HepG2 (cell line): ENCODE data around the gene CNNM4. TPM values are rescaled to one million over a fixed set of nuclear protein-coding genes. Genes with fewer than 3 reads are reported as not detected.
A peak's percentile ranks its signal among the peaks of the same experiment; 100 is the strongest.

Source experiments
- AGO1 ChIP-seq: fragments of 200-400 bp; formaldehyde crosslinking; IDR thresholded peaks from 2 replicates; pipeline ENCODE4 v1.6.1; 2017; ENCODE audit warnings: mild to moderate bottlenecking, low read depth, low read length, moderate library complexity; ENCODE audit not compliant: poor library complexity, severe bottlenecking
- FUBP1 ChIP-seq: sonication (generic); formaldehyde crosslinking; IDR thresholded peaks from 2 replicates; pipeline ENCODE4 v1.5.1; 2020; ENCODE audit warnings: missing genetic modification reagents, mild to moderate bottlenecking, borderline replicate concordance
- HNF4G ChIP-seq, 2 experiments: sonication (generic) in 1 of 2; formaldehyde crosslinking in 1 of 2; IDR thresholded peaks; 2 replicates each; pipeline versions ENCODE4 v1.4.0 to v1.6.1; 2011 to 2020; ENCODE audit warnings: borderline replicate concordance in 2 of 2, low read depth in 2 of 2, mild to moderate bottlenecking in 2 of 2, low read length in 1 of 2, missing genetic modification reagents in 1 of 2, moderate library complexity in 1 of 2
- KLF16 ChIP-seq, 2 experiments: sonication (generic) in 1 of 2; formaldehyde crosslinking in 1 of 2; IDR thresholded peaks; 2 replicates each; pipeline versions ENCODE4 v1.6.1 to v1.8.0; 2016 to 2023; ENCODE audit warnings: missing genetic modification reagents in 2 of 2, missing compliant biosample characterization in 1 of 2
- SRSF4 ChIP-seq: fragments of 200-400 bp; formaldehyde crosslinking; IDR thresholded peaks from one replicate; pipeline ENCODE4 v1.6.1; 2018; ENCODE audit warnings: mild to moderate bottlenecking, low read depth, low read length, moderate library complexity; ENCODE audit not compliant: poor library complexity, severe bottlenecking
- XRCC5 ChIP-seq: fragments of 200-400 bp; formaldehyde crosslinking; optimal IDR thresholded peaks from 2 replicates; pipeline ENCODE3; 2017; ENCODE audit warnings: mild to moderate bottlenecking, low read length
- ZNF143 ChIP-seq: sonication (generic); formaldehyde crosslinking; IDR thresholded peaks from 2 replicates; pipeline ENCODE4 v1.4.0; 2020; ENCODE audit warnings: missing genetic modification reagents
- ZNF282 ChIP-seq: fragments of 450-650 bp; IDR thresholded peaks from 2 replicates; pipeline ENCODE4 v1.6.1; 2018; ENCODE audit not compliant: partially characterized antibody
- ZNF589 ChIP-seq: sonication (generic); formaldehyde crosslinking; conservative IDR thresholded peaks from 2 replicates; pipeline ENCODE4 v1.8.0; 2022; ENCODE audit warnings: mild to moderate bottlenecking, moderate library complexity, missing genetic modification reagents
- ZNF781 ChIP-seq: sonication (generic); formaldehyde crosslinking; IDR thresholded peaks from 2 replicates; pipeline ENCODE4 v1.5.1; 2020; ENCODE audit warnings: borderline replicate concordance, mild to moderate bottlenecking, missing genetic modification reagents; ENCODE audit errors: not compliant biosample characterization
- ZSCAN25 ChIP-seq: sonication (generic); formaldehyde crosslinking; IDR thresholded peaks from 2 replicates; pipeline ENCODE4 v1.8.0; 2022; ENCODE audit warnings: mild to moderate bottlenecking, missing genetic modification reagents
- polyA plus RNA-seq, 8 experiments: library from polyadenylated mRNA; depleted of rRNA in 3 of 8; stranded (reverse) in 7 of 8; unstranded in 1 of 8; fragments of >200 nt; fragmentation: Illumina TruSeq in 4 of 8; extraction: Trizol in 4 of 8; gene quantifications; 2 replicates each; pipeline versions ENCODE4 v1.2.1 to v1.2.3, GENCODE V29; 2011 to 2016; ENCODE audit warnings: low read depth in 4 of 8, missing spikeins in 1 of 8, mixed read lengths in 1 of 8; ENCODE audit not compliant: insufficient read depth in 1 of 8
- total RNA-seq, 5 experiments: library from RNA; depleted of rRNA; stranded (reverse); fragments of >200 nt; fragmentation: Illumina TruSeq; extraction: Trizol; gene quantifications; 2 replicates each; pipeline ENCODE4 v1.2.3, GENCODE V29; 2016; ENCODE audit warnings: low read depth in 1 of 5
- TF ChIP-seq, protein P1 (sequence below): IDR thresholded peaks from 2 replicates; pipeline ENCODE4 v1.6.1; 2016; ENCODE audit warnings: low read depth
- TF ChIP-seq, protein P2 (sequence below): sonication (generic); formaldehyde crosslinking; IDR thresholded peaks from 2 replicates; pipeline ENCODE4 v1.5.1; 2020; ENCODE audit warnings: missing genetic modification reagents, mild to moderate bottlenecking, borderline replicate concordance
- TF ChIP-seq, protein P3 (sequence below): sonication (generic); formaldehyde crosslinking; IDR thresholded peaks from 2 replicates; pipeline ENCODE4 v1.5.0; 2020; ENCODE audit warnings: missing genetic modification reagents
- TF ChIP-seq, protein P4 (sequence below): IDR thresholded peaks from 2 replicates; pipeline ENCODE4 v1.6.1; 2012; ENCODE audit warnings: low read depth, low read length, improper control_type of control experiment
- TF ChIP-seq, protein P5 (sequence below): sonication (generic); formaldehyde crosslinking; IDR thresholded peaks from 2 replicates; pipeline ENCODE4 v1.5.0; 2020; ENCODE audit warnings: mild to moderate bottlenecking, missing genetic modification reagents

CNNM4 gene
- total and polyA plus RNA-seq, 2 of the 13 experiments (the other 11 are each of a cell fraction or from before 2014, with no cell fraction given): 5.9 to 8.4 TPM

GRCh38 chr2:96819876-96820511 lies 59.3 kb downstream of the CNNM4 start (continued):
- TF ChIP-seq FUBP1 (CRISPR knock-in tag) (no peak), KLF16 (CRISPR knock-in tag; IDR thresholded peaks at IDR 0.05) (0 out of 4 replicates have a peak, but pooled peaks of 1 of the 2 experiments have one; percentile 35), ZNF143 (CRISPR knock-in tag) (no peak), SRSF4 (no peak), XRCC5 (peak; percentile 21), HNF4G (IDR thresholded peaks at IDR 0.05; ENCODE audit: borderline replicate concordance, low read depth, low read length) (no peak), HNF4G (CRISPR knock-in tag; IDR thresholded peaks at IDR 0.05; ENCODE audit: borderline replicate concordance, low read depth) (no peak), ZNF589 (CRISPR knock-in tag) (no peak), ZNF282 (no peak), ZSCAN25 (CRISPR knock-in tag) (no peak), ZNF781 (CRISPR knock-in tag) (no peak), AGO1 (no peak)
- TF ChIP-seq, protein P1, sequence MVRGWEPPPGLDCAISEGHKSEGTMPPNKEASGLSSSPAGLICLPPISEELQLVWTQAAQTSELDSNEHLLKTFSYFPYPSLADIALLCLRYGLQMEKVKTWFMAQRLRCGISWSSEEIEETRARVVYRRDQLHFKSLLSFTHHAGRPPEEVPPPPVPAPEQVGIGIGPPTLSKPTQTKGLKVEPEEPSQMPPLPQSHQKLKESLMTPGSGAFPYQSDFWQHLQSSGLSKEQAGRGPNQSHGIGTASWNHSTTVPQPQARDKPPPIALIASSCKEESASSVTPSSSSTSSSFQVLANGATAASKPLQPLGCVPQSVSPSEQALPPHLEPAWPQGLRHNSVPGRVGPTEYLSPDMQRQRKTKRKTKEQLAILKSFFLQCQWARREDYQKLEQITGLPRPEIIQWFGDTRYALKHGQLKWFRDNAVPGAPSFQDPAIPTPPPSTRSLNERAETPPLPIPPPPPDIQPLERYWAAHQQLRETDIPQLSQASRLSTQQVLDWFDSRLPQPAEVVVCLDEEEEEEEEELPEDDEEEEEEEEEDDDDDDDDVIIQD (CRISPR knock-in tag): no peak
- TF ChIP-seq, protein P2, sequence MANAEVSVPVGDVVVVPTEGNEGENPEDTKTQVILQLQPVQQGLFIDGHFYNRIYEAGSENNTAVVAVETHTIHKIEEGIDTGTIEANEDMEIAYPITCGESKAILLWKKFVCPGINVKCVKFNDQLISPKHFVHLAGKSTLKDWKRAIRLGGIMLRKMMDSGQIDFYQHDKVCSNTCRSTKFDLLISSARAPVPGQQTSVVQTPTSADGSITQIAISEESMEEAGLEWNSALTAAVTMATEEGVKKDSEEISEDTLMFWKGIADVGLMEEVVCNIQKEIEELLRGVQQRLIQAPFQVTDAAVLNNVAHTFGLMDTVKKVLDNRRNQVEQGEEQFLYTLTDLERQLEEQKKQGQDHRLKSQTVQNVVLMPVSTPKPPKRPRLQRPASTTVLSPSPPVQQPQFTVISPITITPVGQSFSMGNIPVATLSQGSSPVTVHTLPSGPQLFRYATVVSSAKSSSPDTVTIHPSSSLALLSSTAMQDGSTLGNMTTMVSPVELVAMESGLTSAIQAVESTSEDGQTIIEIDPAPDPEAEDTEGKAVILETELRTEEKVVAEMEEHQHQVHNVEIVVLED (CRISPR knock-in tag): no peak
- TF ChIP-seq, protein P3, sequence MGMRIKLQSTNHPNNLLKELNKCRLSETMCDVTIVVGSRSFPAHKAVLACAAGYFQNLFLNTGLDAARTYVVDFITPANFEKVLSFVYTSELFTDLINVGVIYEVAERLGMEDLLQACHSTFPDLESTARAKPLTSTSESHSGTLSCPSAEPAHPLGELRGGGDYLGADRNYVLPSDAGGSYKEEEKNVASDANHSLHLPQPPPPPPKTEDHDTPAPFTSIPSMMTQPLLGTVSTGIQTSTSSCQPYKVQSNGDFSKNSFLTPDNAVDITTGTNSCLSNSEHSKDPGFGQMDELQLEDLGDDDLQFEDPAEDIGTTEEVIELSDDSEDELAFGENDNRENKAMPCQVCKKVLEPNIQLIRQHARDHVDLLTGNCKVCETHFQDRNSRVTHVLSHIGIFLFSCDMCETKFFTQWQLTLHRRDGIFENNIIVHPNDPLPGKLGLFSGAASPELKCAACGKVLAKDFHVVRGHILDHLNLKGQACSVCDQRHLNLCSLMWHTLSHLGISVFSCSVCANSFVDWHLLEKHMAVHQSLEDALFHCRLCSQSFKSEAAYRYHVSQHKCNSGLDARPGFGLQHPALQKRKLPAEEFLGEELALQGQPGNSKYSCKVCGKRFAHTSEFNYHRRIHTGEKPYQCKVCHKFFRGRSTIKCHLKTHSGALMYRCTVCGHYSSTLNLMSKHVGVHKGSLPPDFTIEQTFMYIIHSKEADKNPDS (CRISPR knock-in tag): no peak
- TF ChIP-seq, protein P4, sequence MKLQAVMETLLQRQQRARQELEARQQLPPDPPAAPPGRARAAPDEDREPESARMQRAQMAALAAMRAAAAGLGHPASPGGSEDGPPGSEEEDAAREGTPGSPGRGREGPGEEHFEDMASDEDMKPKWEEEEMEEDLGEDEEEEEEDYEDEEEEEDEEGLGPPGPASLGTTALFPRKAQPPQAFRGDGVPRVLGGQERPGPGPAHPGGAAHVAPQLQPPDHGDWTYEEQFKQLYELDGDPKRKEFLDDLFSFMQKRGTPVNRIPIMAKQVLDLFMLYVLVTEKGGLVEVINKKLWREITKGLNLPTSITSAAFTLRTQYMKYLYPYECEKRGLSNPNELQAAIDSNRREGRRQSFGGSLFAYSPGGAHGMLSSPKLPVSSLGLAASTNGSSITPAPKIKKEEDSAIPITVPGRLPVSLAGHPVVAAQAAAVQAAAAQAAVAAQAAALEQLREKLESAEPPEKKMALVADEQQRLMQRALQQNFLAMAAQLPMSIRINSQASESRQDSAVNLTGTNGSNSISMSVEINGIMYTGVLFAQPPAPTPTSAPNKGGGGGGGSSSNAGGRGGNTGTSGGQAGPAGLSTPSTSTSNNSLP: no peak
- TF ChIP-seq, protein P5, sequence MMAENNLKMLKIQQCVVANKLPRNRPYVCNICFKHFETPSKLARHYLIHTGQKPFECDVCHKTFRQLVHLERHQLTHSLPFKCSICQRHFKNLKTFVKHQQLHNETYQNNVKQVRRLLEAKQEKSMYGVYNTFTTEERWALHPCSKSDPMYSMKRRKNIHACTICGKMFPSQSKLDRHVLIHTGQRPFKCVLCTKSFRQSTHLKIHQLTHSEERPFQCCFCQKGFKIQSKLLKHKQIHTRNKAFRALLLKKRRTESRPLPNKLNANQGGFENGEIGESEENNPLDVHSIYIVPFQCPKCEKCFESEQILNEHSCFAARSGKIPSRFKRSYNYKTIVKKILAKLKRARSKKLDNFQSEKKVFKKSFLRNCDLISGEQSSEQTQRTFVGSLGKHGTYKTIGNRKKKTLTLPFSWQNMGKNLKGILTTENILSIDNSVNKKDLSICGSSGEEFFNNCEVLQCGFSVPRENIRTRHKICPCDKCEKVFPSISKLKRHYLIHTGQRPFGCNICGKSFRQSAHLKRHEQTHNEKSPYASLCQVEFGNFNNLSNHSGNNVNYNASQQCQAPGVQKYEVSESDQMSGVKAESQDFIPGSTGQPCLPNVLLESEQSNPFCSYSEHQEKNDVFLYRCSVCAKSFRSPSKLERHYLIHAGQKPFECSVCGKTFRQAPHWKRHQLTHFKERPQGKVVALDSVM (CRISPR knock-in tag): no peak
